ENCODE results near the gene ETV1. TPM values are rescaled to one million over a fixed set of nuclear protein-coding genes. Genes with fewer than 3 reads are reported as not detected.

Gene ETV1
- total RNA-seq, 2 donors from 2014 or later, result 6.1 to 9.2 TPM

DNA sequence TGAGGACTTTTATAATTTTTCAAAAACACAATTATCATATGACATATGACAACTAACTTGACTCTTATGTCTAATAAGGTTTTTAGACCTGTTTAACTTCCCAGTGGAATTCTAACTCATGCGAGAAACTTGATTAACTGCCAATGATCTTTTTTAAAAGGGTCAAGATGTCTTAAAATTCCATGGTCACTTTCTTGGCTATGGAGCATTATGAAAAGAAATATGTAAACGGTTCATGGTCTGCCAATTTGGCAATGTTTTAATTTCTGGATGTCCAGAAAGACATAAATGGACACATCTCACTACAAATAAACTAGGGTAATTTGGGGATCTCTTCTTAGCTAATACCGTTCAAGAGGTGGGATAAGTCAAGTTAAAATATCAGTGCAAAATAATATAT is 5.4 kb downstream of the ETV1 start:
- 66% methylated on average over 3 of the region's 3 CpGs for WGBS
- Histone ChIP-seq H3K27me3 (replicated peaks; ENCODE audit: insufficient read depth) (no peaks in the 10 kb centered on the region), H3K27ac (no peak overlapping the region), H3K9me3 (no peaks in the 10 kb centered on the region), H3K4me3 (no peak overlapping the region), H3K4me1 (replicated peaks) (no peaks in the 10 kb centered on the region), H3K36me3 (no peaks in the 10 kb centered on the region)
- intact Hi-C loops (cut with DNase I), result no loop called here
- TF ChIP-seq, protein P1, sequence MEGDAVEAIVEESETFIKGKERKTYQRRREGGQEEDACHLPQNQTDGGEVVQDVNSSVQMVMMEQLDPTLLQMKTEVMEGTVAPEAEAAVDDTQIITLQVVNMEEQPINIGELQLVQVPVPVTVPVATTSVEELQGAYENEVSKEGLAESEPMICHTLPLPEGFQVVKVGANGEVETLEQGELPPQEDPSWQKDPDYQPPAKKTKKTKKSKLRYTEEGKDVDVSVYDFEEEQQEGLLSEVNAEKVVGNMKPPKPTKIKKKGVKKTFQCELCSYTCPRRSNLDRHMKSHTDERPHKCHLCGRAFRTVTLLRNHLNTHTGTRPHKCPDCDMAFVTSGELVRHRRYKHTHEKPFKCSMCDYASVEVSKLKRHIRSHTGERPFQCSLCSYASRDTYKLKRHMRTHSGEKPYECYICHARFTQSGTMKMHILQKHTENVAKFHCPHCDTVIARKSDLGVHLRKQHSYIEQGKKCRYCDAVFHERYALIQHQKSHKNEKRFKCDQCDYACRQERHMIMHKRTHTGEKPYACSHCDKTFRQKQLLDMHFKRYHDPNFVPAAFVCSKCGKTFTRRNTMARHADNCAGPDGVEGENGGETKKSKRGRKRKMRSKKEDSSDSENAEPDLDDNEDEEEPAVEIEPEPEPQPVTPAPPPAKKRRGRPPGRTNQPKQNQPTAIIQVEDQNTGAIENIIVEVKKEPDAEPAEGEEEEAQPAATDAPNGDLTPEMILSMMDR (IDR thresholded peaks at IDR 0.05), result no peak
- TF ChIP-seq POLR2AphosphoS5 (IDR thresholded peaks at IDR 0.05) (no peak), POLR2A (IDR thresholded peaks at IDR 0.05) (no peak)
- no peak for DNase-seq (ENCODE audit: low spot score)

DNA sequence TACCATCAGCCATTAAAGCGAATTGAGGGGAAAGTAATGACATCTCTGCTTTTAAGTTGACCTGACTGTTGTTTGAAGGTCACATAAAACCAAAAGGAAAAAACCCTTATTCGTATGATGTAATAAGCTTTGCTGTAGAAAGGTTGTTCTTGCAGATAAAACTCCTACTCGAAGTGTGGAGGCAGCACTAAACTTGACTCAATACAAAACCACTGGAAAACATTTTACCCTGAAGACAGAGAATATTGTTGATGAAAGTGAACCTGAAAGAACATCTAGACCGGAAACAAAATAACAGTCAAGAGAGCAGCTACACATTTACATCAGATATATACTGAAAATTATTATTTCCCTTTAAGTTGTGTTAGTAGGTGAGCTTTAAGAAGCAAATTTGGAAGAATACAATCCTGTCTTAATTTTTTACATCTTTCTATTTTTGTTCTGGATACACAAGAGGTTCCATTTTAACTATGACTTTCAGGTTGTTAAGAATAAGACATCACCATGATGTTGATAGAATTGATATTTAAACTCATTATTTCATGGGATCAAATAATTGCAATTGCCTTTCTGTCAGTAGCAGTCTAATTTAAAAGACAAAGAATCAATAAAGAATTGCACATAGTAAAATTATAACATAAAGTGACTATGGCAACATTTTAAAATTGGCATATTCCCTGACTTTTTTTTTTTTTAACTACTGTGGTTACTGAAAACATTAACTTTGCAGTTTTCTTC is 6.4 kb downstream of the ETV1 start:
- DNase-seq (ENCODE audit: low spot score), result no peak
- TF ChIP-seq POLR2A (IDR thresholded peaks at IDR 0.05) (no peak), POLR2AphosphoS5 (IDR thresholded peaks at IDR 0.05) (no peak)
- TF ChIP-seq, protein P1 (IDR thresholded peaks at IDR 0.05), result no peak
- intact Hi-C loops (cut with DNase I), result no loop called here

DNA sequence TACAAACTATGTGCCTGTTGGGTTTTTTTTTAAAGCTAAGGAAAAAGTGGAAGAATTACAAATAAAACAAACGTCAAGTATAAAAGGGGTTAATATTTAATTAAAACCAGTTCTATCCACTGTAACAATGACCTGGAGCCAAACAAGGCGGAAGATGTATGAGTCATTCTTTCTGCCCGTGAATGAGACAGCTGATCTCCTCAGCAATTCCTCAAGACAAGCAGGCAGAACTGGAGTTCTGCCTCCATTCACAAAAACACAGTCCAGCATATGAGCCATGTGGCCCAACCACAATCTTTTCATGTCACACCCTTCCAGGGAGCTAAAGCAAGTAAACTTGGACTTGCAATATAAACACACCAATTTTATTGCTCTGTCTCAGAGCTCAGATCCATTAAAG is 8.4 kb downstream of the ETV1 start:
- intact Hi-C loops (cut with DNase I), result no loop called here
- Histone ChIP-seq H3K27me3 (replicated peaks; ENCODE audit: insufficient read depth) (no peaks in the 10 kb centered on the region), H3K27ac (no peak overlapping the region), H3K9me3 (no peaks in the 10 kb centered on the region), H3K4me1 (replicated peaks) (no peaks in the 10 kb centered on the region), H3K4me3 (no peak overlapping the region), H3K36me3 (no peaks in the 10 kb centered on the region)
- 2% methylated on average over 3 of the region's 3 CpGs for WGBS
- DNase-seq (ENCODE audit: low spot score), result peak; percentile 75
- TF ChIP-seq POLR2AphosphoS5 (IDR thresholded peaks at IDR 0.05) (peak; percentile 89), POLR2A (IDR thresholded peaks at IDR 0.05) (no peak)

More for the DNA sequence above, 6.4 kb downstream of the ETV1 start:
- Histone ChIP-seq H3K27me3 (replicated peaks; ENCODE audit: insufficient read depth) (no peaks in the 10 kb centered on the region), H3K9me3 (no peaks in the 10 kb centered on the region), H3K4me1 (replicated peaks) (no peaks in the 10 kb centered on the region), H3K27ac (no peak overlapping the region), H3K36me3 (no peaks in the 10 kb centered on the region), H3K4me3 (no peak overlapping the region)
- 85% methylated on average over 4 of the region's 4 CpGs for WGBS

DNA sequence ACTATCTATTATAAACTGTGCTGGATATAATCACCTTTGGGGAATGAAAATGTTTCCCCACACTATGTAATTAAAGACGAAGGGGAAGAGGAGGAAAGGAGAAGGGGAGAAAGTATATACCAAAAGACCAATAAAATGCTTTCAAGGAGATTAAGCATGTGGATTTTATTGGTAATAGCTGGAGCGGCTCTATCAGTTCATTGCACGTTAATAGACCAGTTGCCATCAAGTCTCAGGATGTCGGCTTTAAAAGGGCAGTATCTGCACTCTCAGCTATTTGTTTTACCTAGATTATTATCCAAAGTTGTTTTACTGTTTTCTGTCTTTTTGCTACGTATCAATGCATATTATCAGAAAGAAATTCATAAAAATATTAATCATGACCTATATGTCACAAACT is 9.0 kb downstream of the ETV1 start:
- intact Hi-C loops (cut with DNase I), result no loop called here
- DNase-seq (ENCODE audit: low spot score), result no peak
- H3K36me3 ChIP-seq, result no peaks in the 10 kb centered on the region
- H3K4me3 ChIP-seq, result no peak overlapping the region
- H3K27me3 ChIP-seq (replicated peaks; ENCODE audit: insufficient read depth), result no peaks in the 10 kb centered on the region
- no peaks in the 10 kb centered on the region for H3K9me3 ChIP-seq
- H3K4me1 ChIP-seq (replicated peaks), result no peaks in the 10 kb centered on the region
- TF ChIP-seq POLR2AphosphoS5 (IDR thresholded peaks at IDR 0.05) (no peak), POLR2A (IDR thresholded peaks at IDR 0.05) (no peak)
- TF ChIP-seq, protein P1 (IDR thresholded peaks at IDR 0.05), result no peak
- WGBS, result 17% methylated on average over 5 of the region's 5 CpGs
- no peak overlapping the region for H3K27ac ChIP-seq

DNA sequence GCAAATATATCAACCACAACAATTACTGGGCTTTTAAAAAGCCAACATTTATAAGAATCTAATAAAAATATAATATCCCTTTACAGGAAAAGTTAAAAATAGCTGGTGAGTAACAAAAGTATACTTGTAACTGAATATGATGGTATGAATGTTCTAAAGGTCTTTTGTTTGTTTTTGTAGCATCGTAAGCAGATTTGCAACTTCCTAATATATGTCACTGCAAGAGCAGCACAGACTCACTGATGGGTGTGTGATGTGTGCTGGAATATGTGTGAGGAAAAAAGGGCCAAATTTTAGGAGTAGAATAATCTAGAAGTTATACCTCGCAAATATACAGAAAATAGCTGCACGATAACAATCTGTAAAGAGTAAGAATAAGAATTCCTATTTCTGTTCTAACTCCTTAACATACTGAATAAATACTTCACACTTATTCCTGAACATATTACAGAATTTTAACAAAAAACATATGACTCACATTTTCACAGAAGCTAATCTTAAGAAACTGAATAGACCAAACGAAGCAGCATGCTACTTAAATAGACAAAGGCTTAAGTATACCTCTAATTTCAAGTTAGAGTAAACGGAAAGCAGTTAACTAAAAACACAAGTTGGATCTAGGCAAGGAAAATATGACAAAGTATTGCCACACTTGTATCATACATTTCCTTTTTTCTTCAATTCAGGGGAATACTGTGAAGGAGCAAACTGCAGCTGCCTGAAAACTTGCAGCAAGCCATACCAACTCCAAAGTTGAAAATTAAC is 9.6 kb downstream of the ETV1 start:
- 56% methylated on average over 5 of the region's 5 CpGs for WGBS
- DNase-seq (ENCODE audit: low spot score), result no peak
- Histone ChIP-seq H3K4me1 (replicated peaks) (no peaks in the 10 kb centered on the region), H3K4me3 (no peak overlapping the region), H3K27me3 (replicated peaks; ENCODE audit: insufficient read depth) (no peaks in the 10 kb centered on the region), H3K9me3 (no peaks in the 10 kb centered on the region), H3K27ac (no peak overlapping the region), H3K36me3 (no peaks in the 10 kb centered on the region)
- intact Hi-C loops (cut with DNase I), result no loop called here
- no peak for TF ChIP-seq POLR2AphosphoS5 (IDR thresholded peaks at IDR 0.05)
- TF ChIP-seq, protein P1 (IDR thresholded peaks at IDR 0.05), result no peak
- TF ChIP-seq POLR2A (IDR thresholded peaks at IDR 0.05), result no peak
